HuH-7.5 (cell line): ENCODE measurements around the gene ZNF655.
A peak's percentile ranks its signal among the peaks of the same experiment; 100 is the strongest.

Source experiments
- DNase-seq: peaks from one replicate; pipeline ENCODE4 v3.0.0; 2011; ENCODE audit warnings: low spot score

The ZNF655 gene

GRCh38 chr7:99606531-99606930 lies 48.1 kb downstream of the ZNF655 start:
- no peak for DNase-seq

DNA sequence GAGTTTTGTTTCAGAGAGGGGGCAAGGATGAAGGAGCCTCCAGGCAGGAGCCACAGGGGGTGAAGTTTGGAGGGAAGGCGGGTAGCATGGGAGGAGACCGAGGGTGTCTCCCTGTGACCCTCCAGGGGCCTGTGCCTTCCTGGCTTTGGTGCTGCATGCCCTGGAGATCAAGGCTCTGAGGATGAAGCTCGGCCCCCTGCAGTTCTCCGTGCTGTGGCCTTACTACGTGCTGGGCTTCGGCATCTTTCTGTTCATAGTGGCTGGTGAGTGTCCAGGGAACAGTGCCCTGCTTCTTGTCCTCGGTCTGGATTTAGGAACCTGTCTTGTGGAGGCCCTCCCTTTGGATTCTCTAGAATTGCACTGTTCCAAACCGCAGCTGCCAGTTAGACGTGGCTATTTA lies 49.1 kb downstream of the ZNF655 start:
- DNase-seq = no peak

GRCh38 chr7:99614495-99614894 lies 56.1 kb downstream of the ZNF655 start:
- no peak for DNase-seq

DNA sequence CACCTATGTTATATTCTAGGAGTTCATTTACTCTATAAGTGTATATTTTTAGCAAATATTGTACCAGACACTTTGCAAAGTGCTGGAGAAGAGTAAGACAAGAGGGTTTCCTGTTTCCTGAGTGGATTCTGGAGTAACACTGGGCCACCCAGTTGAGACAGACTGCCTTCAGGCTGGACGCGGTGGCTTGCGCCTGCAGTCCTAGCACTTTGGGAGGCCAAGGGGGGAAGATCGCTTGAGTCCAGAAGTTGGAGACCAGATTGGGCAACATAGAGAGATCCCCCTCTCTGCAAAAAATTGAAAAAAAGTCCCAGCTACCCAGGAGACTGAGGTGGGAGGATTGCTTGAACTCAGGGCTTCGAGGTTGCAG lies 57.5 kb downstream of the ZNF655 start:
- no peak for DNase-seq

DNA sequence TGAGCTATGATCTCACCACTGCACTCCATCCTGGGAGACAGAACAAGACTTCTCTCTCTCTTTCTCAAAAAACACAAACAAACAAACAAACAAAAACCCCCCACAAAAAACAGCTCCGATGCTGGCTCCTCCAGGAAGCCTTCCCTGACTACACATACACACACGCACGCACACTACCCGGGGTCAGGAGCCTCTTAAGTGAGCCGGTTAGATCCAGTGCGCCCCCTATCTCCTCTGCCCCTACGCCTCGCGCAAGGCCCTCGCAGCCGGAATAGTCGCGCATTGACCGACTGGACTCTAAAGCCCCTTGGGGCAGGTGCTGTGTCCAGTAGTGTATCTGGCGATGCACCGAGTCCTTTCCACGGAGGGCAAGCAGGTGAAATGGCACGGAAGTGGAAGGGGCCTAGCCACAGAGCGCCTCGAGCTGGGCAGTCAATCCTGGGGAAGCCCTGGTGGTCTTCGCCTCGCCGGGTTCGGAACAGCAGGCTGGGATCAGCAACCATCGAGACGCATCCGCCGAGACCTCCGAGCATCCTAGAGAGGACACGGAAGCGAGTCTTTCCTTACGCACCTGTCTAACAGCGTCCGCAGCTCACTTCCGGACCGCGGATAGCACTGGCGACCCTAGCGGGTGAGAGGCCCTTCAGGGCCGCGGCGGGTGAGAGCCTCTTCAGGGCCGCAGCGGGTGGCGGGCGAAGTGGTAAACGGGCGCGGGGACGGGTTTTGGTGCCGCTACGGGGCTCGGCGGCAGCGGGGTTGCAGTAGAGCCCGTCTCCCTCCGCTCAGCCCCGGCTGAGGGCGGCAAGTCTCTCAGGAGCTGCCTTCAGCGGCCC lies 58.1 kb downstream of the ZNF655 start, which contains the start of gene ZSCAN25:
TSS of gene ZSCAN25 (plus strand) at position 588 of the 833 bp plus-strand sequence. CDS start 2,661 bp downstream, outside the sequence.
- peak; percentile 90 for DNase-seq

DNA sequence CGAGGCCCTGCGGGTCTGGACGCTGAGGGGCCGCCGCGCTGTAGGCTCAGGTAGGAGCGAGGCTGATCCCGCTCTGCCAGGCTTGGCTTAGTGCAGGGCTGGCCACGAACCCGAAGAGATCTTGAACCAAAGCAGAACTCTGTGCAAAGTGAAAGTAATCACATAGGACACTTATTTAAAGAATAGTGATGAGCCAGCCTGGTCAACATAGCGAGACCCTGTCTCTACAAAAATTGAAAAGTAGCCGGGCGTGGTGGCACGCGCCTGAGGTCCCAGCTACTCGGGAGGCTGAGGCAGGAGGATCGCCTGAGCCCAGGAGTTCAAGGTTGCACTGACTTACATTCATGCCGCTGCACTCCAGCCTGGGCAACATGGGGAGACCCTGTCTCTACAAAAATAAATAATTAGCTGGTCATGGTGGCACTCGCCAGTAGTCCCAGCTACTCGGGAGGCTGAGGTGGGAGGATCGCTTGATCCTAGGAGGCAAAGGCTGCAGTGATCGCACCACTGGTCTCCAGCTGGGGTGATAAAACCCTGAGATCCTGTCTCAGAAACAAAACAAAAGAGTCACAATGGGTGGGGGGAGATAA lies 58.8 kb downstream of the ZNF655 start:
- DNase-seq = no peak

DNA sequence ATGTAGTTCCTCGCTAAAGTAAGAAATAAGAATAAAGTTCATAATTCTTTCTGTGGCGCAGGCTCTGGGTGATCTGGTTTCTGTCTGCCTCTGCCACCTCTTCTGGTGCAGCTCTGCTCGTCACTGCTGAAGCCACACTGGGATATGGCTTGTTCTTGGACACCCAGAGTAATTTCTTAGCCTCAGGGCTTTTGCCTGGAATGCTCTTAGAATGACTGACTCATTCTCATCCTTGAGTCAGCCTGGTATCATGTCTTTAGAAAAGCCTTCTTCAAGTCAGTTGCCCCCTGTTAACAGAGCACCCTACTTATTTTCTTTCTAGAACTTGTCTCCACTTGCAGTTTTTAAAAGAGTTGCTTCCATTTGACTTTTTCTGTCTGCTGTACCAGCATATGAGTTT lies 60.3 kb downstream of the ZNF655 start:
- DNase-seq = no peak

GRCh38 chr7:99619571-99620130 lies 61.2 kb downstream of the ZNF655 start:
- no peak for DNase-seq

GRCh38 chr7:99621271-99621670 lies 62.8 kb downstream of the ZNF655 start:
- no peak for DNase-seq

- no peak for DNase-seq
Observed at GRCh38 chr7:99622596-99622995, 64.2 kb downstream of the ZNF655 start.

DNA sequence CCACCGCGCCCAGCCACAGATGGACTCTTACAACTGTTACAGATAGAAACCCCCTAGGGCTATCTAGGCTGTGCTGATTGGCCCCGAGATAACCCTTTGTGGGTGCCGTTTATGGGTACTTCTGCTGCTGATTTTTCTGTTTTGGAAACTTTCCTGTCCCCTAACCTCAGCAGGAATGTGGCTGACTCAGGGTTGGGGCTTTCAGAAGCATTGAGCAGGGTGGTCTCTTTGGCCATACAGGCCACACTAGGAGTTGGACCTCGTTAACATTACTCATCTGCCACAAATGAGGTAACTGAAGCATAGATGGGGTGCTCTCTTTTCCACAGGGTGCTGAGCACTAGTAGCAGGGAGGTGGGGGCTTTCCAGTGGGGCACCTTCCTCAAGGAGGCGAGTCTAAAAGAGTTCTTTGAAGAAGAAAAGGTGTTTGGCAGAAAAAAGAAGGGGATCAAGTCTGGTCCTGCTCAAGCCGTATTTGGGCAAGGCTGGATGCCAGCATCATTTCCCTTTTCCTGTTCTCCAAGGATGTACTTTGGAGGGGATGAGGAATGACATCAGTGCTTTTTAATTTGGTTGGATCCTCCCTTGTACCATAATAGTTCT lies 64.8 kb downstream of the ZNF655 start:
- no peak for DNase-seq

DNA sequence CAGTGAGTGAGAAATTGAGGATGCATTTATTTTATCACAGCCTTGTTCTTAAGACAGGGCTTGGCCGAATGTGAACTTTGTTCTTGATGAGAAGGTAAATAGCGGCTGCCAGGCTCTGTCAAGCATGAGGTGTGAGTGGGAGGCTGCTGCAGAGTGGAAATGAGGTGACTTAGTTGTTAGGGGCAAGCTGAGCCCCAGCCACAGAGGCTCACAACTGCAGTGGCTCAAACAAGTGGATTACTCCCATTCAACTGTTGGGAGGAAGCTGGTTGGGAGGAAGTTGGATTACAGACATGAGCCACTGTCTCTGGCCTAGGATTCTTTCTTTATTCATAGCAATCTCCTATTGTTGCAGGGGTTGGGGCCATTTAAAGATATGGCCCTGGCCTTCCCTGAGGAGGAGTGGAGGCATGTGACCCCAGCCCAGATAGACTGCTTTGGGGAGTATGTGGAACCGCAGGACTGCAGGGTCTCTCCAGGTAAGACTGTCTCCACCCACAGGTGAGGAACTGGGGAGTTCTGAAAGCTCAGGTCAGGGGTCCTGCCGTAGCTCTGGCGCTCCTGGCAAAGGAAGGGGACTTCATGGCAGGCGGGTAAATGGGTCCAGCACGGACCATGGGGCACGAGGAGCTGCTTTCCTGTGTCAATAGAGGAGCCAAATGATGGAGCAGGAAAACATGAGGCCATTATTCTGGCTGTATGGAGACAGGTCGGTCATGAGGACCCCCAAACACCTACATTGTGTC lies 65.4 kb downstream of the ZNF655 start:
- DNase-seq = no peak

GRCh38 chr7:99624484-99624883 lies 66.0 kb downstream of the ZNF655 start:
- DNase-seq = no peak

DNA sequence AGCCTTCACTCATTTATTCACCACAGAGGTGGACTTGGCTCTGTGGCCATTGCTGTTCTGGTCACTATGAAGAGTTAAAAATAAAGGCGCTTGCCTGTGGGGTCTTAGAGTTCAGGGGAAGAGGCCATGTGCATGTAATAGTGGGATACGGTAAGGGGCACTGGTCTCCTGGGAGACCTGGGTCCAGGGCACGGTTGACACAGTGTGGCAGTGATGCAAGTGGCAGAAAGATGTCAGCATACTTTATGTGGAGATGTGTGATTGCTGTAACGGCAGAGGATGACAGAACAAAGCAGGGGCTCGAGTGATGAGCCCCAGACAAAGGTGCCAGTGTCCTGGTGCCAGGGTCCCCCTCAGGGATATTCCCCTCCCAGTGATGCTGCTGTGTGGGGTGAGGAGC lies 66.9 kb downstream of the ZNF655 start:
- no peak for DNase-seq

DNA sequence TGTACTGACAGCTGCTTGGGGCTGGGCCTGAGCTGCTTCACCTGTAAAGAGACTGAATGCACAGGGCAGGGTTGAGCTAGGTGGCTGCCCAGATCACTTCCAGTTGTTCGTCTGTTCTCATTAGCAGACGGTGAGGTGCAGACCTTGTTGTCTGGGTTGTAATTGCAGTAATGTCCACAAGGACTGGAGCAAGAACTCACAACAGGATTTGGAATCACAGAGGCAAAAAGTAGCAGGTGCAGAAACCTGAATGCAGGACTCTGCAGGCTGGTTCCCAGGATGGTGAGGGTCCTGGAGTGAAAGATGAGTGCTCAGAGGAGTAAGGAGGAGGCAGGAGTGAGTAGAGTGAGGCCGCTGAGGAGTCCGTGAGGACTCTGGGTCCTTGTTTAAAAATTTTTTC lies 67.5 kb downstream of the ZNF655 start:
- no peak for DNase-seq
